C1 segment of cervical spinal cord (tissue), 14 donors: ENCODE results near the gene GNAQ.

Experiments
- DNase-seq, 14 donors: peaks; one replicate each; lab custom pipeline; 2025; lab: John Stamatoyannopoulos, UW

The GNAQ gene

DNA sequence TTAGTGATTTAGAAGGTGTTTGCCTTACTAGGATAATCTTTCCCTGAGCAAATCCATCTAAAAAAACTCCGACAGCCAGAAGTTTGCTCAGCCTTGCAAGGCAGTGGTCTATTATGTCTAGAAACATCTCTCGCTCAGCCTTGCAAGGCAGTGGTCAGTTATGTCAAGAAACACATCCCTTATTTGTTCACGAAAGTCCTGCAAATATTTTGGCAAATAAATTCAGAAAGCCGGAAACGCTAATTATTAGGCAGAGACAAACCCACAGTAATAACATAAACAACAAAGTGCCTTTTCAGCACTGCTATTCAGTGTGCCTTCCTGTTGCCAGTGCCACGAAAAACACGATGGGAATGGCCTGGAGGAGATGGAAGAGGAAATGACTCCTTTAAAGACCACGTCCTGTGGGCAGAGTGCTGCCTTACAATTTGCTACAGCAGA, 184.5 kb downstream of the GNAQ start:
- no peak for DNase-seq

DNA sequence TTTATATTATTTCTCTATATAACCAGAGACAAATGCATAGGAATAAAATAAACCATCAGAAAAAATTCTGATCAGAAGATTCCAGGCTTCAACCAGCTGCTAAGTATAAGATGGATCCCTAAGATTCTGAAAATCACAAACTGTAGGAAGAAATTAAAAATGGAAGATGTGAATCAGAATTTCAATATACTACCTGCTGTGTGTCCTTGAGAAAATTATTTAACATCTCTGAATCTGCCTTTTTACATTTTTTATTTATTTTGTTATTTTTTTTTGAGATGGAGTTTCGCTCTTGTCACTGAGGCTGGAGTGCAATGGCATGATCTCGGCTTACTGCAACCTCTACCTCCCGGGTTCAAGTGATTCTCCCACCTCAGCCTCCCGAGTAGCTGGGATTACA, 187.2 kb downstream of the GNAQ start:
- no peak for DNase-seq

GRCh38 chr9:77843871-77844155, 187.8 kb downstream of the GNAQ start:
- no peak for DNase-seq

DNA sequence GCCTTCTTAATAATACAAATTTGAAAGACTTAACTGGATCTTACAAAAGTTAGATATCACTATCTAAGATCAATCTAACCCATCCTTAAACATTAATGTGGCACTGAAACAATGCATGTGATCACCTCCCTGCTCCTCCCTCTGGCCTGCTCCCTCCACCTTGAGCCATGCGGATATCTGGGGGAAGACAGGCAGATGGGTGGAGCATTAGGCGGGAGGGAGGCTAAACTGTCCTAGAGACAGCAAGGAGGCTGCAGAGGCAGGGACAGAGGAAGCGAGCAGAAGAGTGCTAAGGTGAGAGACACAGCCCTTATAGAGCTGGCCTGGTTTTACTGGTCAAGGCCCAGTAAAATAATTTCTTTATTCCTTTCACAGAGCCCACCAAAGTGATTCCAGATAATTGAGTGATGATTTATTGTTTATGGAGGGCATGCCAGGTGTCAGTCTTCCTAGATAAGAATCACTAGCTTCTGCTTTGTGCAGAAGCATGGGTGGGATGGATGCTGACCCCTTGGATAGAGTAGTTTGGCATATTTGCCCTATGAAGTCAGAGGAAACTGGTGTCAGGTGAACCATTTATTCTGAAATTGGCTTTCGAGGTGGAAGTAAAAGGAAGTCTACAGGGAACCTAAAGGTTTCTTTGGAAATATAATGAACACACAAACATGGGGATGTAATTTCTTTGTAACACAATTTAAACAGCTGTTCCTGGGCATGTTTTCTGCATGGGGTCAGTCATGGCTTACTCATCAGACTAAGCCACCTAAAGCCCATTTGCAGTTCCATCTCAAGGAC, 188.3 kb downstream of the GNAQ start:
- DNase-seq = no peak

DNA sequence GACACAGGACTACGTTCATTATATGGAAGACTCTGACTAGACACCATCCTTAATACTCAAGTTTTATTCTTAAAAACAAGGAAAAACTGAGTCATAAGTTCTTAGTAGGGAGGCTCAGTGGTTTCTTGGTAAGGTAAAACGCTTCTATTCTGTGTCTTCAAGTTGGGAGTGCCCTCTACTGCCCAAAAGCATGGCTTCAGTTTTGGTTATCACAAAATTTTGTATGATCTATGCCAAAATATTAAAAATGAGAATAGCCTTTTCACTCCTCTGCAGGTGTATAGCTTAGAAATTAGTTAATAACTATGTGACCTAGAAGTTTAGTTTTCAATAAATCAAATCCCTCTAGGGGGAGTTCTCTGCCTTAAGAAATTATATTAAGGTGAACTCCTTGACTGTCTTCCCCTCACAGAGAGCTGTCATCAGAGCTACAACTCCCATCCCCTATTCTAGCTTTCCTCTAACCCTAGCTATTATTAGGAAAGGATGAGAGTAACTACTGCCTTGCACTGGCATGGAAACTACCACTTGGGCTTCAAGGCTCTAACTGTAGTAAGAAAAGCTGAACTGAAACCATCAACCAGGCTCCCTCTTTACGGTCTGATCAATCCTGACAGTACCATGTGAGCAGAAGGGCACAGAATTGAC, 189.7 kb downstream of the GNAQ start:
- peak in 1 of 14 donors; percentile 22 for DNase-seq

DNA sequence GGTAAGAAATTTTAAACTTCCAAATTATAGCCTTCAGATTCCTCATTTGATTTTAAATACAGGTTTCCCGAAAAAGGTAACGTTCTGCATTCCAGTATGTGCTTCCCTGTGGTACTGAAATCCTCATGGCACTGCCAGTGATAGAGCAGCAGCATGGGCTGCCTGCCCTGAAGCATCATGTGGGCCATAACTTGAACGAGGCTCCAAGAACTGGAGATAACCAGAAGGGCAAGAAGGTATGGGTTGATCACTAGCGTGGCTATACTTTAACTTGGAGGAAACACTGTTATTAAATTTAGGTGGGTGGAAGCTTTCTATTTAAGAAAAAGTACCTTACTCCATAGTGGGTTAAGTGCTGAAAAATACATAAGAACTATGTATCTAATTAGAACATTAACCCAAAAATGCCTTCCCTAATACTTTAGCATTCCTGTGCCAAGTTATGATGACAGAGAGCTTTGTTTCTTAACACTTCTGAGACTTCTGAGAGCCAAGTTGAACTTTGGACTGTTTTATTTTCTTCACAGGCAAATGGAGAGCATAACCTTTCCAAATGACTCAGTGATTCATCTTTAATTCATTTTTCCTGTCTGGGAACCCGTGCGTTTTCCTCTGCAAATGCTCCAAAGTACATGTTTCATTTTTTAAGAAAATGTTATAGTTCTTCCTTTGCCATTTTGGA, 192.0 kb downstream of the GNAQ start:
- DNase-seq = no peak

- DNase-seq = no peak
Measured at GRCh38 chr9:77838986-77839385, 192.6 kb downstream of the GNAQ start.

- DNase-seq = no peak
Measured at GRCh38 chr9:77834898-77835488, 196.6 kb downstream of the GNAQ start.

DNA sequence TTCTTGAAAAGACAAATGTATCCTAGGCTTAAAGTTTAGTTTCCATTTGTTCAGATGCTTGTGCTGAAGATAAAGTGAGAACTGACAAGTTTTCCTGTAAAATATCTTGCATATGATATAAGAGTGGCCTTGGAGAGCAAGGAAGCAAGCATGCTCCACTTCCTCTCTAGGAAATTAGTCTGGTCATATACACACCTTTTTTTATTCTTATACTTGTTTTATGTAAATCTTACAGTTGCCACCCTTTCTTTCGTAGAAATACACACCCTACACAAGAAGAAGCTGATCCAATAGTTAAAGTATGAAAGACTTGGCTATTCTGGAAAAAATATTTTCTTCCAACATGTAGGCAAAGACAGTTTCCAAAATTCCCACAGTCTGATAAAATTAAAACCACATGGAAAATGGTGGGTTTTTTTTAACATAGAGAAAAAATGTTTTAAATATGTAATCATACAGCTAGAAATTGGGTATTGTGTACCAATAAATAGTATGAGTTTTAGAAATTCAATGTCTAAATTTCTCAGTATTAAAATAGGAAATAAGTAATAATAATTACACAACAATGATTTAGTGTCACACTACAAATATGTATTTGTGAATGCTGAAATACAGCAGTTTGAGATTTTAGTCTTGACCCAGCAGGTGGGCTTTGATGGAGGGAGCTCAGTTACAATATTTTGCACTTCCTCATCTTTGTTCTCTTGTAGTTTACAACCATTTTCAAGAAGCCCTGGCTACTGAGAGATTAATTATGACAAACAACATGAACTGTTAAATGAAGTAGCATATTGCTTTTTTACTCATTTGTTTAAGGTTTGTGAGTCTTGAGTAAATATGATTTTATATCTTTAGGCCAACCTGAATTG, 197.8 kb downstream of the GNAQ start:
- no peak for DNase-seq

DNA sequence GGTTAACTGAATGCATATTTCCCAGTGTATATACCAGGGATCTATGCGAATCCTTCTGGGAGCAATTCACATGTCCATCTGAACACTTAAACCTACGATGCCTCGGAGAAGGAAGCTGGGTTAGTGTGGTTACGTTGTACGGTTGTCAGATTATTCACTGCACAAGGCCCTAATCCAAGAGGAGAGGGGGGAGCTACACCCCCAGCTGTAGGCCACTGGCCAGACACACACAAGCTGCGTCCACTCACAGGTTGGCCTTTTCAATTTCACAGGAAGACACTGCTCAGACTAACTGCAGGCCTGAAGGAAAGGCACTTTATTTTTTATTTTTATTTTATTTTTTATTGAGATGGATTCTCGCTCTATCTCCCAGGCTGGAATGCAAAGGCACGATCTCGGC, 199.0 kb downstream of the GNAQ start:
- no peak for DNase-seq

DNA sequence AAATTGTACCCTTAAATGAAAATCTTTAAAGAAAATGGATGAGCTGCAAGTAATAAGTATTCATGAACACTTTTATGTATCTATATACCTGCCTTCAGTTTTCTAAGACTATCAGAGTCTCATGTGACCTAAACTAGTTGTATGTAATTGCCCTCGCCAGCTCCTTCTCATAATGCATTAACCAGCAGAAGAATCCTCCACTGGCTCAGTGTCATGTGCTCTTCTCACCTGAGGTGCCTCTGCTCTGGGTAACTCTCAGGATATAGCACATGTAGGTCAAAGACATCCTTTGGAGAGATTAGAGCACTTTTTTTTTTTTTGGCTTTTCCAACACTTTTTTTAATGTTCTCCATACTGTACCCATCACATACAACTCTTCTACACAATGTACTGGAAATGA, 199.8 kb downstream of the GNAQ start:
- no peak for DNase-seq

DNA sequence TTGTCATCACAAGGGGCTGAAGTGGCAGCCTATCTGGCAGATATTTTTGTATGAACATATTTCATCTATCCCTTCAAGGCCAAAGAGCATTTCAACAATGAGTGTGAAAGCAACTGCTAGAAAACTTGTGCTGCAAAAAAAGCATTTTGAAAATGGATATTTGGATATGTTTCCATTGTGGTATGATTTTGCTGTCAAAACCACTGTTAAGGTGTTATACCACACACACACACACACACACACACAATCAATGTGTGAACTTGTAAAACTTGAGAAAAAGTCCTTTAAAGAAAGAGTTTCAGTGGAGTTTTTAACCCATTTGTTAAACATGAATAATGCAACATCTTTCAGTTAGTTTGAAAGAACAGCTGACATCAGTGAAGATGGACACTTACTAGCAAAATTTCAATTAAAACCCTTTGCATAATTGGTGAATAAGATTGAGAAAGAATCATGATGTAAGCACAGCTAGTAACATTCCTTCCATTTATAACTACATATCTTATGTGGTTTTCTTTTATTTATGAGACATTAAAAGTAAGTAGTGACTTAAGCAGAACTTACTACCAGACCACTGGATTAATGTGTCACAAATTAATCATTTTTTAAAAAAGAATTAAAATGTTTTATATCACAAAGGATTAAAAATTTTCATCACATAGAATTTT, 200.9 kb downstream of the GNAQ start:
- DNase-seq = no peak

DNA sequence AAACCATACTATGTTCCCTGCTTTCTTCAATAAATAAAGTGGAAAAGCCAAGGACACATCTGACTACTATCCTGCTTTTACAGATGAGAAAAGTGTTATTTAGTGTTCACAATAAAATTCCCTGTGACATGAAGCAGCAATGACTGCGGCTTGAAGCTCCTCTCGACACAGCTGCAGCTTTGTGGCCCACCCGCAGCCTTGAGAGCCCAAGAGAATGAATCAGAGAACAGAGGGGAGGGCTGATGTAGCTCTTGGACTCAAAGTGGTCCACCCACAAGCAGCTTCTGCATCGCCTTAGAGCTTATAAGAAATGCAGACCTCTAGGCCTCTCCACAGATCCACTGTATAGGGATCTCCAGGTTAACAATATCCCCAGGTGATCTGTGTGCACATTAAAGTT, 202.2 kb downstream of the GNAQ start:
- no peak for DNase-seq

GRCh38 chr9:77827104-77827784, 204.4 kb downstream of the GNAQ start:
- DNase-seq = no peak

GRCh38 chr9:77826621-77827020, 205.0 kb downstream of the GNAQ start:
- no peak for DNase-seq

- no peak for DNase-seq
Measured at GRCh38 chr9:77826116-77826515, 205.5 kb downstream of the GNAQ start.

- DNase-seq = no peak
Measured at GRCh38 chr9:77825361-77825760, 206.2 kb downstream of the GNAQ start.

DNA sequence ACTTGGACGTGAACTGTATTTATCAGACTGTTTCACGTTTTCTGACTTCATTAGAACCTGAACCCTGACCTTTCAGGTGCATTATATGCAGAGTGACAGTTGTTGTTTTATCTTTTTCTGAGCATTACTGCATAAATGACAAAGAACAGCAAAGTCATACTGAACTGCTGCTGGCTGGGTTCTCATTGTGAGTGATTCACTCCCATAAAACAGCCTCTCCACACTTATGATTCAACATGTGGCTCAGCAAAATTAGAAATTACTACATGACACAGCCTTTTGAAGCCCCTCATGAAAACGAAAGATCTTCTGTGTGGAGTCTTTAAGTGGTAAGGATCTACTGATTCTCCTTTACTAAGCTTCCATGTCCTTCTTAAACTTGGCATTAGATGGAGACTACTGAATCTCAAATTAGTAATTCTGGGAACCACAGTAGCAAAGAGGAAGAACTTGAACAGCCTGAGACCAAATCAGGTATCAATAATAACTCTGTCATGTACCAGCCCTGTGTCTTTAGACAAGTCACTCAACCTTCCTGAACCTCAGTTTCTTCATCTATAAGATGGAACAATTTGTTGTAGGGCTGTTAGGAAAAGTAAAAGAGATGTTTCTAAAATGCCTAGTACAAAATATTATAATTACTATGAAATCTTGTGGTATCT, 211.2 kb downstream of the GNAQ start:
- DNase-seq = no peak

- DNase-seq = no peak
Measured at GRCh38 chr9:77819657-77820056, 212.0 kb downstream of the GNAQ start.
